HT-29 (cell line): ENCODE results near the gene LRRC4. TPM values are rescaled to one million over a fixed set of nuclear protein-coding genes. Genes with fewer than 3 reads are reported as not detected.

ENCODE experiments used
- DNase-seq: peaks from one replicate; pipeline ENCODE4 v3.0.0-alpha.2; 2015; ENCODE audit warnings: low spot score
- total RNA-seq: library from RNA; depleted of rRNA; stranded (reverse); fragments of >200 nt; shearing (Covaris generic); gene quantifications from 2 replicates; pipeline ENCODE4 v1.2.3, GENCODE V29; 2014; rRNA removed

Gene LRRC4
- total RNA-seq, 1 experiment from 2014 or later = not detected

GRCh38 chr7:127979113-127979727 is 52.0 kb downstream of the LRRC4 start:
- DNase-seq = no peak

- DNase-seq = no peak
Measured at GRCh38 chr7:127978421-127978820, 52.8 kb downstream of the LRRC4 start.

Other genes starting within 250 kb of the LRRC4 start
- not detected in 2 replicates for gene LEP, start 209.8 kb upstream of the LRRC4 start, total RNA-seq